Liver (tissue), 9 donors: ENCODE results near the gene ATF4. TPM values are rescaled to one million over a fixed set of nuclear protein-coding genes. Genes with fewer than 3 reads are reported as not detected.

Experiments
- DNase-seq: peaks from one replicate; pipeline ENCODE4 v3.0.0-alpha.2; 2017; ENCODE audit warnings: low spot score
- H3K27ac ChIP-seq, 2 donors: one replicate each; pipeline ENCODE4 v1.7.0; 2013; ENCODE audit warnings: inconsistent platforms in 2 of 2, low read length in 2 of 2, control low read depth in 1 of 2, low read depth in 1 of 2, mild to moderate bottlenecking in 1 of 2
- H3K27me3 ChIP-seq, 4 donors: one replicate each; pipeline versions ENCODE4 v1.6.1 to v1.7.0; 2013; ENCODE audit warnings: low read length in 3 of 4, inconsistent platforms in 1 of 4, mild to moderate bottlenecking in 1 of 4, moderate library complexity in 1 of 4; ENCODE audit not compliant: control insufficient read depth in 4 of 4, insufficient read depth in 4 of 4
- H3K36me3 ChIP-seq, 4 donors: one replicate each; pipeline versions ENCODE4 v1.6.1 to v1.7.0; 2013; ENCODE audit warnings: low read length in 3 of 4, mild to moderate bottlenecking in 3 of 4, low read depth in 1 of 4, moderate library complexity in 1 of 4; ENCODE audit not compliant: control insufficient read depth in 4 of 4, insufficient read depth in 3 of 4
- H3K4me1 ChIP-seq, 4 donors: one replicate each; pipeline versions ENCODE4 v1.6.1 to v1.7.0; 2013; ENCODE audit warnings: low read length in 3 of 4, mild to moderate bottlenecking in 3 of 4, moderate library complexity in 1 of 4; ENCODE audit not compliant: control insufficient read depth in 4 of 4, insufficient read depth in 4 of 4
- H3K4me3 ChIP-seq, 3 donors: one replicate each; pipeline versions ENCODE4 v1.6.1 to v1.7.0; 2013; ENCODE audit warnings: low read length in 3 of 3, control low read depth in 1 of 3, low read depth in 1 of 3, mild to moderate bottlenecking in 1 of 3
- H3K9ac ChIP-seq, 2 donors: one replicate each; pipeline ENCODE4 v1.7.0; 2013; ENCODE audit warnings: low read length in 2 of 2, mild to moderate bottlenecking in 2 of 2, moderate library complexity in 2 of 2, control low read depth in 1 of 2, low read depth in 1 of 2
- H3K9me3 ChIP-seq, 4 donors: one replicate each; pipeline versions ENCODE4 v1.6.1 to v1.7.0; 2013; ENCODE audit warnings: low read length in 3 of 4; ENCODE audit not compliant: control insufficient read depth in 4 of 4
- CTCF ChIP-seq: fragments of 150-350 bp; IDR thresholded peaks from 2 replicates; pipeline ENCODE4 v1.5.1; 2017; ENCODE audit warnings: improper control_type of control experiment, low read depth, low read length; ENCODE audit not compliant: missing input control
- EGR1 ChIP-seq, 2 donors: IDR thresholded peaks; 2 replicates each; pipeline ENCODE4 v1.6.1; 2016 to 2018; ENCODE audit warnings: antibody characterized with exemption in 2 of 2, low read depth in 2 of 2
- FOXA1 ChIP-seq: IDR thresholded peaks from 2 replicates; pipeline ENCODE4 v1.6.1; 2016; ENCODE audit warnings: antibody characterized with exemption
- FOXA2 ChIP-seq: IDR thresholded peaks from 2 replicates; pipeline ENCODE4 v1.6.1; 2016; ENCODE audit warnings: antibody characterized with exemption
- GABPA ChIP-seq, 2 donors: IDR thresholded peaks in 1 of 2; conservative IDR thresholded peaks in 1 of 2; 2 replicates each; pipeline ENCODE4 v1.6.1; 2016; ENCODE audit warnings: antibody characterized with exemption in 2 of 2, mild to moderate bottlenecking in 1 of 2, moderate library complexity in 1 of 2
- HNF4A ChIP-seq, 2 donors: conservative IDR thresholded peaks; 2 replicates each; pipeline ENCODE4 v1.6.1; 2016; ENCODE audit warnings: antibody characterized with exemption in 2 of 2, mild to moderate bottlenecking in 2 of 2
- HNF4G ChIP-seq: IDR thresholded peaks from 2 replicates; pipeline ENCODE4 v1.6.1; 2016; ENCODE audit warnings: antibody characterized with exemption
- JUND ChIP-seq, 2 donors: IDR thresholded peaks; 2 replicates each; pipeline ENCODE4 v1.6.1; 2016; ENCODE audit warnings: antibody characterized with exemption in 2 of 2
- MAX ChIP-seq: IDR thresholded peaks from 2 replicates; pipeline ENCODE4 v1.6.1; 2016; ENCODE audit warnings: antibody characterized with exemption
- NR2F2 ChIP-seq: IDR thresholded peaks from 2 replicates; pipeline ENCODE4 v1.6.1; 2016; ENCODE audit warnings: antibody characterized with exemption
- RAD21 ChIP-seq, 2 donors: IDR thresholded peaks; 2 replicates each; pipeline ENCODE4 v1.6.1; 2016; ENCODE audit warnings: antibody characterized with exemption in 2 of 2, mild to moderate bottlenecking in 2 of 2
- REST ChIP-seq: IDR thresholded peaks from 2 replicates; pipeline ENCODE4 v1.6.1; 2016; ENCODE audit warnings: antibody characterized with exemption, mild to moderate bottlenecking
- RXRA ChIP-seq, 2 donors: IDR thresholded peaks; 2 replicates each; pipeline ENCODE4 v1.6.1; 2017 to 2018; ENCODE audit warnings: antibody characterized with exemption in 2 of 2, mild to moderate bottlenecking in 1 of 2
- SP1 ChIP-seq: IDR thresholded peaks from 2 replicates; pipeline ENCODE4 v1.6.1; 2018; ENCODE audit warnings: antibody characterized with exemption, mild to moderate bottlenecking
- TAF1 ChIP-seq: conservative IDR thresholded peaks from 2 replicates; pipeline ENCODE4 v1.6.1; 2016; ENCODE audit warnings: antibody characterized with exemption, mild to moderate bottlenecking
- YY1 ChIP-seq: IDR thresholded peaks from 2 replicates; pipeline ENCODE4 v1.6.1; 2016; ENCODE audit warnings: antibody characterized with exemption, mild to moderate bottlenecking
- ZBTB33 ChIP-seq: IDR thresholded peaks from 2 replicates; pipeline ENCODE4 v1.6.1; 2016; ENCODE audit warnings: antibody characterized with exemption
- WGBS: extraction: QIAGEN DNeasy Blood & Tissue Kit; methylation state at CpG from one replicate; pipeline ENCODE4 v1.1.7; 2013; 5-methylcytosine and 5-hydroxymethylcytosine counted together
- polyA plus RNA-seq, 2 donors: library from polyadenylated mRNA; stranded (reverse) in 1 of 2; unstranded in 1 of 2; fragments of 200-250 nt in 1 of 2; fragments of >200 nt in 1 of 2; fragmentation: Nextera tagmentation in 1 of 2; extraction: Ambion mirVana in 1 of 2; gene quantifications; one replicate each; pipeline versions ENCODE4 v1.2.1 to v1.2.3, GENCODE V29; 2013 to 2015
- total RNA-seq, 2 donors: library from RNA; depleted of rRNA; stranded (reverse); fragments of >200 nt; gene quantifications; one replicate each; pipeline ENCODE4 v1.2.3, GENCODE V29; 2014
- TF ChIP-seq, protein P1 (sequence below): IDR thresholded peaks from 2 replicates; pipeline ENCODE4 v1.6.1; 2016; ENCODE audit warnings: antibody characterized with exemption
- donor health status: healthy.
- donor health status: healthy.
- donor health status: healthy.
- donor health status: healthy.
- donor health status: healthy.

The ATF4 gene
- total and polyA plus RNA-seq, 4 donors: 112 to 211 (median 169) TPM

- DNase-seq: no peak
- no peak overlapping the region for H3K27ac ChIP-seq
- H3K9me3 ChIP-seq: no peaks in the 10 kb centered on the region
- H3K4me3 ChIP-seq: no peak overlapping the region
- peaks cover 7 to 32% (median 23%) of the 10 kb centered on the region in 4 donors for H3K36me3 ChIP-seq
- WGBS: 80% methylated on average over 4 of the region's 4 CpGs
- peaks cover 14 to 71% (median 57%) of the 10 kb centered on the region in 4 donors for H3K4me1 ChIP-seq
- no peaks in the 10 kb centered on the region for H3K27me3 ChIP-seq
- TF ChIP-seq ZBTB33: no peak
- TF ChIP-seq FOXA2: no peak
- no peak for TF ChIP-seq HNF4G
- TF ChIP-seq, protein P1, sequence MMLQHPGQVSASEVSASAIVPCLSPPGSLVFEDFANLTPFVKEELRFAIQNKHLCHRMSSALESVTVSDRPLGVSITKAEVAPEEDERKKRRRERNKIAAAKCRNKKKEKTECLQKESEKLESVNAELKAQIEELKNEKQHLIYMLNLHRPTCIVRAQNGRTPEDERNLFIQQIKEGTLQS: no peak
- TF ChIP-seq EGR1 (IDR thresholded peaks at IDR 0.05; ENCODE audit: low read depth in 2 of 2): no peak
- TF ChIP-seq TAF1: no peak
- TF ChIP-seq GABPA (IDR thresholded peaks at IDR 0.05 in 1 of 2, conservative IDR thresholded peaks at IDR 0.05 in 1 of 2): no peak
- TF ChIP-seq JUND (IDR thresholded peaks at IDR 0.05): no peak
- TF ChIP-seq FOXA1: no peak
- no peak for TF ChIP-seq CTCF
- TF ChIP-seq YY1: no peak
- TF ChIP-seq MAX: no peak
- no peak for TF ChIP-seq SP1
- TF ChIP-seq RAD21 (IDR thresholded peaks at IDR 0.05): no peak
- no peak for TF ChIP-seq HNF4A (conservative IDR thresholded peaks at IDR 0.05)
- no peak for TF ChIP-seq NR2F2
- TF ChIP-seq RXRA (IDR thresholded peaks at IDR 0.05): no peak
- no peak for TF ChIP-seq REST
- no peak overlapping the region for H3K9ac ChIP-seq
These were observed 5.3 kb downstream of the ATF4 start for GRCh38 chr22:39525658-39525975.
